HUES64 (cell line): ENCODE measurements around the gene SUPT6H.

Source experiments
- H3K27ac ChIP-seq: 2 replicates; pipeline ENCODE4 v1.7.0; 2013; ENCODE audit warnings: low read depth, low read length, inconsistent platforms
- H3K27me3 ChIP-seq: 2 replicates; pipeline ENCODE4 v1.6.1; 2013; ENCODE audit warnings: mild to moderate bottlenecking, low read length; ENCODE audit not compliant: insufficient read depth
- H3K36me3 ChIP-seq: 2 replicates; pipeline ENCODE4 v1.6.1; 2013; ENCODE audit warnings: mild to moderate bottlenecking, low read length; ENCODE audit not compliant: insufficient read depth
- H3K4me1 ChIP-seq: 2 replicates; pipeline ENCODE4 v1.6.1; 2013; ENCODE audit warnings: mild to moderate bottlenecking, low read length, moderate library complexity; ENCODE audit not compliant: insufficient read depth
- H3K4me3 ChIP-seq: 2 replicates; pipeline ENCODE4 v1.5.1; 2013; ENCODE audit warnings: mild to moderate bottlenecking, low read length, moderate library complexity
- H3K9ac ChIP-seq: 2 replicates; pipeline ENCODE4 v1.6.1; 2013; ENCODE audit warnings: mild to moderate bottlenecking, low read depth, low read length
- H3K9me3 ChIP-seq: 2 replicates; pipeline ENCODE4 v1.6.1; 2013; ENCODE audit warnings: low read depth, low read length; ENCODE audit not compliant: insufficient read depth
- WGBS: fragments of 150-250, 120-280 bp; methylation state at CpG from one replicate; pipeline ENCODE4 v1.1.7; 2013; ENCODE audit warnings: missing lambda C conversion rate; 5-methylcytosine and 5-hydroxymethylcytosine counted together

Gene SUPT6H

DNA sequence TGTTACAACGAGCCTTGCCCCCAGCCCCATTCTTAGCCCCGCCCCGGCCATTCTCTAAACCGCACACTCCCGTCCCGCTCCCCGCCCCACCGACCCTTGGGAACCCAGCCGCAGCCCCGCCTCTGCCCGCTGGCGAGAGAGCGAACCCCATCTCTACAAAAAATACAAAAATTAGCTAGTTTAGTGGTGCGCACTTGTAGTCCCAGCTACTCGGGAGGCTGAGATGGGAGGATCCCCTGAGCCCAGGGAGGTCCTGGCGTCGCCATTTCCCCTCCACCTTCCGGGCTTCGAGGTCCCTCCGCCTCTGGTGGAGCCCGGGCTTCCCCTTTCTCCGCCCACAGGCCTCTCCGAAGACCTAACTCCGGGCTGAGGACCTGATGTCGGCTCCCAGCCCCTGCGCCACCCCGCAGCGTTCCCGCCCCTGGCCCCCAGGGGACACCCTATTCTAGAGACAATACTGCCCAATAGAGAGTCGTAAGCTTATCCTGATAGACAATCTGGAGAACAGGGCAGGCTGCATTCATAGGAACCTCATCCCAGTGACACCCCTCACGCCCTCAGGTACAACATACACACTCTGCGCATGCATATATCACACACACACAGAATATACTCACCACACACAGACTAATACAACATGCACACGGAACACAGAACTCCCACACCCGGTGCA is 50.2 kb downstream of the SUPT6H start:
- Histone ChIP-seq H3K36me3 (peaks cover 29% of the 10 kb centered on the region), H3K4me1 (peaks cover 16% of the 10 kb centered on the region), H3K27ac (peak overlapping the region; percentile 97), H3K27me3 (no peaks in the 10 kb centered on the region), H3K9me3 (no peaks in the 10 kb centered on the region), H3K9ac (peak overlapping the region; percentile 96), H3K4me3 (peak overlapping the region; percentile 70)
- 12% methylated on average over 34 of the region's 34 CpGs for WGBS

DNA sequence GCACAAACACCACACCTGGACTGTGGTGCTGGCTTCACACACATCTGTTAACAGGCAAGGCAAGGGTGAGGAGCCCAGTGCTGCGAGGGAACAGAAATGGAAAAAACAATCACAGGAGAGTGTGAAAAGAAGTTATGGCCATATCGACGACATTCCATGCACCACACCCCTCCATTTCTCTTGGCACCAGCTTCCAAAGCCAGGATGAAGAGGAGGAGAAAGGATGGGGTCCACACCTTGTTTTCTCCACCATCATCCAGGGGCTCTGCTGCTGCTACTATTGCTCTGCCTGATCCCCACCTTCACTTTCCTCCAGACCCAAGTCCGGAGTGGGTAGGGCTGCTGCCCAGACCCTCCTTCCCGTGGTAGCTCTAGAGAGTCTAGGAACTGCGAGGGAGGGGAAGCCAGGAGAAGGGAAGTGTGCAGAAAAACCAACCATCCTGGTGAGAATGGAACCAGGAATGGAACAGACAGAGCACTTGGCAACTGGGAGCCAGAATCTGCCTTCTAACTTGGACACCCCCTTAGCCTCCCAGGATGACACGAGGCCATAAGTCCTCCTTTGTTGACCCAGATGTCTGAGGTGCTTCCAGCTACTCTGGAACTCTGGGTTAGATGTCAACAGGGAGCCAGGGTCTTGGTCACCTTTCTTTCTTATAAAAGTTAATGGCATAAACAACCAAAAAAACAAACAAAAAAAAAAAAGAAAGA is 50.9 kb downstream of the SUPT6H start:
- Histone ChIP-seq H3K27me3 (no peaks in the 10 kb centered on the region), H3K4me3 (peak overlapping the region; percentile 70), H3K36me3 (peaks cover 29% of the 10 kb centered on the region), H3K4me1 (peaks cover 15% of the 10 kb centered on the region), H3K9me3 (no peaks in the 10 kb centered on the region), H3K9ac (0 out of 2 replicates have a peak overlapping the region, but pooled peaks have one; percentile 96), H3K27ac (no peak overlapping the region)
- 79% methylated on average over 6 of the region's 7 CpGs for WGBS

DNA sequence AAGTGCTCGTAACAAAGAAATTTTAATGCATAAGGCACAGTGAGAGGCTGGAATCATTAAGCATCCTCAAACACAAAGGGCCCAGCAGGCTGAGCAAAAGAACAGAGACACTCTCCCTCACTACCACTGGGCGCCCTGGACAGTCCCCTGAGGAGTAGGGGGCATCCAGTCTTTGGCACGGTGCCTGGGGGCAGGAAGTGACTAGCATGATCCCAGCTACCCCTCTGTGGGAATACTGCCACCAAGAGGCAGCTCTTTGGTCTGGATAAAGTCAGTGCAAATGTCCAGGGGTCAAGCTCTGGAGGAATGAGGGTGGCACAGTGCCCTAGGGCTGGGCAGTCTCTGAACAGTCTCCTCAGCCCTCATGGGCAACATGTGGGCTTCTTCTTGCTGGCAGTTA is 52.3 kb downstream of the SUPT6H start:
- Histone ChIP-seq H3K9ac (no peak overlapping the region), H3K9me3 (no peaks in the 10 kb centered on the region), H3K4me1 (peaks cover 20% of the 10 kb centered on the region), H3K27me3 (no peaks in the 10 kb centered on the region), H3K4me3 (no peak overlapping the region), H3K27ac (no peak overlapping the region), H3K36me3 (peaks cover 29% of the 10 kb centered on the region)
- 88% methylated on average over 3 of the region's 3 CpGs for WGBS

GRCh38 chr17:28715217-28715616 is 53.2 kb downstream of the SUPT6H start:
- Histone ChIP-seq H3K9me3 (no peaks in the 10 kb centered on the region), H3K9ac (no peak overlapping the region), H3K27me3 (no peaks in the 10 kb centered on the region), H3K4me3 (no peak overlapping the region), H3K4me1 (peaks cover 20% of the 10 kb centered on the region), H3K36me3 (peaks cover 30% of the 10 kb centered on the region), H3K27ac (no peak overlapping the region)
- 100% methylated on average over 2 of the region's 2 CpGs for WGBS

DNA sequence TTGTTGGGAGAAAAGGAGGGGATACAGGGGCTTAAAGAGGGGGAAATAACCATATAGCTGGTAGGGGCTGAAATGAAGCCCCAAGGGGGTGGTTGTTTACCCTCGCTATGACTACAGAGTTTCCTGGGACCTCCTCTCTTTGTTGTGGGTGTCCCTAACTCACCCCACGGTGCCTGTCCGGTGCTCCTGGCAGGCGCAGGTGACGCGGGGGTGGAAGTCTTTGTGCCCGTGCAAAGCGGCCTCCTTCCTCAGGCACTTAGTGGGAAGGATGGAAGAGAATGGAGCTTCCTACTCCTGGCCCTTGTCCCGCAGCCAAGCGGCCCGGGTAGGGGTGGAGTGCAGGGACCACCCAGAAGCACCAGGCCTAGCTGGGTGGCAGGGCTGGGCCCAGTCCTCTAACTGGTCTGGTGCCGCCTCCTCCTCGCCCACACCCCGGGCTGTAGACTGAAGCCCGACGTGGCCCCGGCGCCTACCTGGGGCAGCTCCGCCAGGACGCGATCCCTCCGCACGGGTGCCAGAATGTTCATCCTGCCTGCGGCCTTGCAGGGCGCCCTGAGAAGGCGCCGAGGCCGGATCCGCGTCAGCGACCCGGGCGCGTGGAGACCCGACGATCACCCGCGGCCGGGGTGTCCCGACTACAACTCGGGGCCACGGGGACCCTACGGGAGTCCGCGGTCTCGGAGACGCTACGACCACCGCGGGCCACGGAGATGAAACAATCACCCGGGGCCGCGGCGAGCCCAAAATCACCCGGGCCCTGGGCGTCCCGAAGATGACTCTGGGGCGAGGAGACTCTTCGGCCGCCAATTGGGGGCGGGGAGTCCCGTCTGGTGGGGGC is 55.0 kb downstream of the SUPT6H start:
- H3K36me3 ChIP-seq = peaks cover 47% of the 10 kb centered on the region
- H3K4me1 ChIP-seq = peaks cover 27% of the 10 kb centered on the region
- H3K9ac ChIP-seq = peak overlapping the region; percentile 95
- H3K27me3 ChIP-seq = no peaks in the 10 kb centered on the region
- H3K27ac ChIP-seq = peak overlapping the region; percentile 95
- peak overlapping the region; percentile 94 for H3K4me3 ChIP-seq
- WGBS = 1% methylated on average over 63 of the region's 63 CpGs
- H3K9me3 ChIP-seq = no peaks in the 10 kb centered on the region

GRCh38 chr17:28717578-28718332 is 55.8 kb downstream of the SUPT6H start, which contains the start of gene RAB34:
TSS of gene RAB34 (minus strand) at chr17:28717868. CDS start at chr17:28717266, 602 bp downstream.
- under 1% methylated on average over 58 of the region's 60 CpGs for WGBS
- Histone ChIP-seq H3K9ac (peak within 1 kb of the TSS; percentile 97), H3K27ac (peak within 1 kb of the TSS; percentile 95)

GRCh38 chr17:28718333-28719020 is 56.5 kb downstream of the SUPT6H start:
- peak overlapping the region; percentile 95 for H3K27ac ChIP-seq
- H3K36me3 ChIP-seq = peaks cover 58% of the 10 kb centered on the region
- H3K9me3 ChIP-seq = no peaks in the 10 kb centered on the region
- peak overlapping the region; percentile 97 for H3K9ac ChIP-seq
- peak overlapping the region; percentile 94 for H3K4me3 ChIP-seq
- no peaks in the 10 kb centered on the region for H3K27me3 ChIP-seq
- 12% methylated on average over 17 of the region's 18 CpGs for WGBS
- H3K4me1 ChIP-seq = peaks cover 30% of the 10 kb centered on the region

More at GRCh38 chr17:28717578-28718332, 55.8 kb downstream of the SUPT6H start, which contains the start of gene RAB34:
- Histone ChIP-seq H3K27me3 (no peaks in the 10 kb centered on the region), H3K4me1 (peaks cover 29% of the 10 kb centered on the region), H3K36me3 (peaks cover 55% of the 10 kb centered on the region), H3K9me3 (no peaks in the 10 kb centered on the region), H3K4me3 (peak within 1 kb of the TSS; percentile 94)

DNA sequence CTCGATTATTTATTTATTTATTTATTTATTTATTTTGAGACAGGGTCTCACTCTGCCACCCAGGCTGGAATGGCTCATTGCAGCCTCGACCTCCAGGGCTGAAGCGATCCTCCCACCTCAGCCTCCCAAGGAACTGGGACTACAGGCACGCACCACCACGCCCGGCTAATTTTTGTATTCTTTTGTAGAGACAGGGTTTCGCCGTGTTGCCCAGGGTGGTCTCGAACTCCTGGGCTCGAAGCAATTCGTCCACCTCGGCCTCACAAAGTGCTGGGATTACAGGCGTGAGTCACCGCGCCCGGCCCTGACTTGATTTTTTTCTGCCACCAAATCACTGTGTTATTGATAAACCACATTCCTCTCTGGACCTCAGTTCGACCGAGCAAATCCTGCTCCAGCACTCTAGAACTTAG is 57.0 kb downstream of the SUPT6H start:
- Histone ChIP-seq H3K9ac (peak overlapping the region; percentile 97), H3K27ac (peak overlapping the region; percentile 95), H3K36me3 (peaks cover 59% of the 10 kb centered on the region), H3K4me1 (peaks cover 30% of the 10 kb centered on the region), H3K27me3 (no peaks in the 10 kb centered on the region), H3K4me3 (peak overlapping the region; percentile 94), H3K9me3 (no peaks in the 10 kb centered on the region)
- WGBS = 19% methylated on average over 17 of the region's 18 CpGs

- Histone ChIP-seq H3K36me3 (peaks cover 56% of the 10 kb centered on the region), H3K9ac (peak overlapping the region; percentile 97), H3K4me3 (peak overlapping the region; percentile 94), H3K9me3 (no peaks in the 10 kb centered on the region), H3K27ac (peak overlapping the region; percentile 95), H3K4me1 (peaks cover 30% of the 10 kb centered on the region), H3K27me3 (no peaks in the 10 kb centered on the region)
- under 1% methylated on average over 28 of the region's 30 CpGs for WGBS
Observed at GRCh38 chr17:28720247-28720996, 58.4 kb downstream of the SUPT6H start.
